Measurements from ENCODE around the gene ANKRD44.

ANKRD44 gene

GRCh38 chr2:197130318-197130717 lies 180.3 kb downstream of the ANKRD44 start:
- Mint-ChIP-seq H3K4me1 (peaks cover 72% of the 10 kb centered on the region), H3K36me3 (ENCODE audit: low read depth) (peaks cover 61% of the 10 kb centered on the region), H3K27ac (peak overlapping the region; percentile 75), H3K9me3 (peaks cover 6% of the 10 kb centered on the region), H3K4me3 (peak overlapping the region; percentile 16), H3K27me3 (no peaks in the 10 kb centered on the region)
- no peak for DNase-seq
- peak; percentile 53 for ATAC-seq

GRCh38 chr2:197128897-197129296 lies 181.7 kb downstream of the ANKRD44 start:
- peaks cover 61% of the 10 kb centered on the region for H3K4me1 Mint-ChIP-seq
- H3K9me3 Mint-ChIP-seq = peaks cover 3% of the 10 kb centered on the region
- no peak for ATAC-seq
- H3K36me3 Mint-ChIP-seq (ENCODE audit: low read depth) = peaks cover 59% of the 10 kb centered on the region
- no peak overlapping the region for H3K4me3 Mint-ChIP-seq
- H3K27me3 Mint-ChIP-seq = no peaks in the 10 kb centered on the region
- peak overlapping the region; percentile 75 for H3K27ac Mint-ChIP-seq
- DNase-seq = no peak

- no peak overlapping the region for H3K4me3 Mint-ChIP-seq
- H3K27ac Mint-ChIP-seq = peak overlapping the region; percentile 77
- H3K9me3 Mint-ChIP-seq = peaks cover 3% of the 10 kb centered on the region
- H3K27me3 Mint-ChIP-seq = no peaks in the 10 kb centered on the region
- ATAC-seq (no peak), DNase-seq (no peak)
- H3K4me1 Mint-ChIP-seq = peaks cover 61% of the 10 kb centered on the region
- H3K36me3 Mint-ChIP-seq (ENCODE audit: low read depth) = peaks cover 56% of the 10 kb centered on the region
Observed at GRCh38 chr2:197128126-197128525, 182.5 kb downstream of the ANKRD44 start.

GRCh38 chr2:197126630-197127352 lies 183.8 kb downstream of the ANKRD44 start:
- Mint-ChIP-seq H3K9me3 (peaks cover 3% of the 10 kb centered on the region), H3K27ac (no peak overlapping the region), H3K4me3 (no peak overlapping the region), H3K27me3 (no peaks in the 10 kb centered on the region), H3K4me1 (peaks cover 60% of the 10 kb centered on the region), H3K36me3 (ENCODE audit: low read depth) (peaks cover 53% of the 10 kb centered on the region)
- DNase-seq (no peak), ATAC-seq (no peak)

- no peak overlapping the region for H3K4me3 Mint-ChIP-seq
- H3K4me1 Mint-ChIP-seq = peaks cover 50% of the 10 kb centered on the region
- H3K36me3 Mint-ChIP-seq (ENCODE audit: low read depth) = peaks cover 66% of the 10 kb centered on the region
- no peaks in the 10 kb centered on the region for H3K27me3 Mint-ChIP-seq
- H3K9me3 Mint-ChIP-seq = peaks cover 3% of the 10 kb centered on the region
- ATAC-seq = no peak
- H3K27ac Mint-ChIP-seq = peak overlapping the region; percentile 30
- no peak for DNase-seq
Observed at GRCh38 chr2:197124639-197125390, 185.8 kb downstream of the ANKRD44 start.

GRCh38 chr2:197122821-197123220 lies 187.8 kb downstream of the ANKRD44 start:
- DNase-seq = no peak
- H3K27me3 Mint-ChIP-seq = no peaks in the 10 kb centered on the region
- no peak overlapping the region for H3K4me3 Mint-ChIP-seq
- no peak overlapping the region for H3K27ac Mint-ChIP-seq
- ATAC-seq = no peak
- H3K36me3 Mint-ChIP-seq (ENCODE audit: low read depth) = peaks cover 64% of the 10 kb centered on the region
- peaks cover 32% of the 10 kb centered on the region for H3K4me1 Mint-ChIP-seq
- H3K9me3 Mint-ChIP-seq = peaks cover 3% of the 10 kb centered on the region

DNA sequence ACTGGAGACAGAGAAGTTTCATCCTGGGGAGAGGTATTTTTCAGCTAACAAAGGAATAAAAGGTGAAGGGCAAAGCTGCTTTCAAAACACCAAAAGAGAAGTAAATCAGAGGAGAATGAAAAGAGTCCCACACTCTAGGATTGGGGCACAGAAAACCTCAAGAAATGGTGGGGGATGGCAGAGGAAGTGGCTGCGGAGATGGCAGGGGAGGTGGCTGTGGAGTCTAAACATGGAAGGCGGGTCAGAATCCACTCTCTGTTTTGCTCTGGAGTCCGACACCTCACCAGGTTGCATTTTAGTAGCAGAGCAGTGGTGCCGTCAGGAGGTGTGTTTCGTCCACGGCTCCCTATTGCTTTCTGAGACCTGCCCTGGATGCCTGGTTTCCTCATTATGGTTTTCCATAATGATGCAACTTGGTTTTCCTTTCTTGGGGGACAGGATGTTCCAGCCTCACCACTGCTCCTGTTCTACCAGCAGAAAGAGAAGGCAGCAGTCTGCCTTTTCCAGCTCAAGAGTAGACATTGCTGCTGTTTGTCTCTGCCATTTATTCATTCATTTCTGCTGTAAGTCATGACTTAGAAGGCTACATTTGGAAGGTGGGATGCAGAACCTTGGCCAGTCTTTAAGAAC lies 188.7 kb downstream of the ANKRD44 start:
- no peak for DNase-seq
- Mint-ChIP-seq H3K36me3 (ENCODE audit: low read depth) (peaks cover 66% of the 10 kb centered on the region), H3K4me3 (no peak overlapping the region), H3K27ac (peak overlapping the region; percentile 64), H3K9me3 (no peaks in the 10 kb centered on the region), H3K27me3 (no peaks in the 10 kb centered on the region), H3K4me1 (peaks cover 33% of the 10 kb centered on the region)
- ATAC-seq = no peak

GRCh38 chr2:197121255-197121654 lies 189.3 kb downstream of the ANKRD44 start:
- Mint-ChIP-seq H3K36me3 (ENCODE audit: low read depth) (peaks cover 67% of the 10 kb centered on the region), H3K27me3 (no peaks in the 10 kb centered on the region), H3K9me3 (no peaks in the 10 kb centered on the region), H3K27ac (peak overlapping the region; percentile 64), H3K4me3 (no peak overlapping the region), H3K4me1 (peaks cover 39% of the 10 kb centered on the region)
- ATAC-seq (no peak), DNase-seq (no peak)

DNA sequence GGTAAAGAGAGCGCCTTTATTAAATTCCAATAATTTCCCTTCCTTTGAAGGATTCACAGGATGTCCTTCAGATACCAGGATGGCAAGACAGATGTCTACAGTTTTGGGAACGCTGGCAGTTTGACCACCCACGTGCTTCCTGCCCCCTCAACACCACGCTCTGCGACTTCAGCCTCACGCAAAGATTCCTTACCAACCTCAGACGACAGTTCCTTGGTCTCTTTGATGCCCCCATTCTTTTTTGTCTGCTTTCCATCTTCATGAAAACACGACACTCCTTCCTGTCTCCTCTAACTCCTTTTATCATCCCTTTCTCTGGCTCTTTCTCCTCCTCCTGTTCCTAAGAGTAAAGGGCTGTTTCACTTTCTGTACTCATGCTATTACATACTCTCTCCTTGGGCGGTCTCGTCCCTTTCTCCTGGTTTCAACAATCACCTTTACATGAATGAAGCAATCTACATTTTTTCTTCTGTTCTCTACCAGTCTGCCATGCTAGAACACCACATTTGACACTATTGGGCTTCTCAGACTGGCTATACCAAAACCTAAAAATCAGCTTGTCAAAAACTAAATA lies 194.2 kb downstream of the ANKRD44 start:
- peak; percentile 15 for ATAC-seq

DNA sequence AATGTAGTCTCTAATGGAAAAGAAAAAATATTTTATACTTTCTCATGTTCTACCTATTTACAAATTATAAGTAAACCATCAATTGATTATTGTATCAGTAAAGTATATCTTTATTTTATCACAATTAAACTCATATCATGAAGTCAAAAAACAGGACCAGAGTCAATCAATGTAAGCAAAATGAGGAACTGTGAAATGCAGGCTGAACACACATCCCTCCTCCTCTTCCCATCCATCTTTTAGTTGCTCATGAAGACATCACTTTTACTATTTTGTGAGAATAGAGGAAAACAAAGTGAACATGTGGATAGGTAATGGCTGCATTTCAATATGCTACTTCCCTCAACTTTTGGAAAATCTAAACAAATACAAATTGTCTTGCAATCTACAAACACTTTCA lies 195.3 kb downstream of the ANKRD44 start:
- no peaks in the 10 kb centered on the region for H3K9me3 Mint-ChIP-seq
- H3K36me3 Mint-ChIP-seq (ENCODE audit: low read depth) = peaks cover 35% of the 10 kb centered on the region
- ATAC-seq (no peak), DNase-seq (no peak)
- H3K27ac Mint-ChIP-seq = peak overlapping the region; percentile 88
- peaks cover 31% of the 10 kb centered on the region for H3K4me1 Mint-ChIP-seq
- H3K4me3 Mint-ChIP-seq = no peak overlapping the region
- H3K27me3 Mint-ChIP-seq = no peaks in the 10 kb centered on the region

More for the DNA sequence above, 194.2 kb downstream of the ANKRD44 start:
- peaks cover 36% of the 10 kb centered on the region for H3K4me1 Mint-ChIP-seq
- H3K4me3 Mint-ChIP-seq = peak overlapping the region; percentile 62
- no peaks in the 10 kb centered on the region for H3K9me3 Mint-ChIP-seq
- peak overlapping the region; percentile 88 for H3K27ac Mint-ChIP-seq
- H3K27me3 Mint-ChIP-seq = no peaks in the 10 kb centered on the region
- DNase-seq = no peak
- H3K36me3 Mint-ChIP-seq (ENCODE audit: low read depth) = peaks cover 38% of the 10 kb centered on the region

DNA sequence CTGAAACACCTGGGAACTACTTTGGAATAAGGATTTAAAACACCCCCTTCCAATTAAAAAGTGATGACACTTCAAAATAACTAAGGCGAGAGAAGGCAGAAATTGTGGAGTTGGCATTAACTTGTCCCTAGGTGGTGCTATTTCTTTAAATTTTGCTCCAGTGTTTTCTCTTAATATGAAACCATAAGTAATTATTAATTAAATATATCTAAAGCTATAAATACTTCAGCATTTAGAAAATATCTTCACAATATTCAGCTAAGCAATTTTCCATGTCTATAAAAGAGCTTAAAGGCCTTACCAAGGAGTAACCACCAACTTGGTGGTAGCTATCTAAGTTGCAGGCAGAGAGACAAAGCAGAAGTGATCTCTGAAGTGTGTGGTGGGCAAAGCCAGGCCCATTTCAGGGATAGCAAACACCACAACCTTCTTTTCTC lies 197.3 kb downstream of the ANKRD44 start:
- peaks cover 31% of the 10 kb centered on the region for H3K36me3 Mint-ChIP-seq (ENCODE audit: low read depth)
- H3K4me3 Mint-ChIP-seq = no peak overlapping the region
- H3K27ac Mint-ChIP-seq = peak overlapping the region; percentile 52
- no peaks in the 10 kb centered on the region for H3K9me3 Mint-ChIP-seq
- no peaks in the 10 kb centered on the region for H3K27me3 Mint-ChIP-seq
- peak; percentile 24 for ATAC-seq
- H3K4me1 Mint-ChIP-seq = peaks cover 31% of the 10 kb centered on the region
- DNase-seq = no peak

GRCh38 chr2:197109326-197109725 lies 201.3 kb downstream of the ANKRD44 start:
- no peak for DNase-seq
- H3K36me3 Mint-ChIP-seq (ENCODE audit: low read depth) = peaks cover 39% of the 10 kb centered on the region
- no peak overlapping the region for H3K27ac Mint-ChIP-seq
- H3K9me3 Mint-ChIP-seq = no peaks in the 10 kb centered on the region
- peaks cover 8% of the 10 kb centered on the region for H3K4me1 Mint-ChIP-seq
- ATAC-seq = no peak
- H3K27me3 Mint-ChIP-seq = no peaks in the 10 kb centered on the region
- H3K4me3 Mint-ChIP-seq = no peak overlapping the region

DNA sequence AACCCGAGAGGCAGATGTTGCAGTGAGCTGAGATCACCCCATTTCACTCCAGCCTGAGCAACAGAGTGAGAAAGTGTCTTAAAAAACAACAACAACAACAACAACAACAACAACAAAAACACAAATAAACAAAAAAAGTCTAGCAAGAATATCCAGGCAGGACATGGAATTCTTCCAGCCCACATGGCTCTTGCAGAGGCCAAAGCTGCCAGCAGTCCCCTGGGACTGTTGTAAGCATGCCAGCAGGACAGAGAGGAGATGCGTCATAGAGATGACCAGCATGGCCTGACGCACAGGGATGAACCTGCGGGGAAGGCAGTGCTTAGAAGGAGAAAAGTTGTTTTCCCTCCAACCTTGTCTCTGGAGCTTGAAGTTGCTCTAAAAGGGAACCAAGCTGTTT lies 201.8 kb downstream of the ANKRD44 start:
- H3K27me3 Mint-ChIP-seq = no peaks in the 10 kb centered on the region
- H3K36me3 Mint-ChIP-seq (ENCODE audit: low read depth) = peaks cover 39% of the 10 kb centered on the region
- peaks cover 7% of the 10 kb centered on the region for H3K4me1 Mint-ChIP-seq
- H3K9me3 Mint-ChIP-seq = no peaks in the 10 kb centered on the region
- ATAC-seq = no peak
- H3K27ac Mint-ChIP-seq = no peak overlapping the region
- H3K4me3 Mint-ChIP-seq = no peak overlapping the region
- DNase-seq = no peak

Measured in activated naive CD8-positive, alpha-beta T cell treated with anti-CD3 and anti-CD28 coated beads, Interleukin-2, amount 50 U/mL, for 24 hours (primary cell).